ENCODE measurements around the gene GDAP2.

Gene GDAP2

DNA sequence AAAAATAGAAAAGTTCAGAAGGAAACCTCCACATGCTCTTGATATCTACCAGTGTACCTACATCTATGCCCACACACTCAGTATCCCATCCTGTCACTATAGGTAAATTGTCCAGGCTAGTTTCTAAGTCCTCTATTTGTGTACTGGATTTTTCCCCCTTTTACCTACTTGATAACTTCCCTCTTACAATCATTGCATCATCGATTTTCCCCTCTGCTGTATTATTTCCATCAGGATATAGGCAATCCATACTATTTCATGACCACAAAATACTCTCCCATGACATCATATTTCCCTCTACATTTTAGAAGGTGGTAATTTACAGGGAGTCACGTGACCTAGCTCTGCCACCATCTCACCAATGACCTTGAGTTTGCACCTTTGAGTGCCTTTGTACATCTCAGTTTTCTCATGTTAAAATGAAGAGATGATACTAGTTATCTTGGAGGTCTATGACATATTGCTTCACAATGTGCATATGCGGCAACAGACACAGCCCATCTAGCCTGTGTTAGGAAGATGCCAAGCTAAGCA, 88.2 kb downstream of the GDAP2 start:
- no peak for DNase-seq (ENCODE audit: low read depth, low spot score)

- DNase-seq (ENCODE audit: low read depth, low spot score) = no peak
These were observed 90.5 kb downstream of the GDAP2 start for GRCh38 chr1:117838911-117839310.

DNA sequence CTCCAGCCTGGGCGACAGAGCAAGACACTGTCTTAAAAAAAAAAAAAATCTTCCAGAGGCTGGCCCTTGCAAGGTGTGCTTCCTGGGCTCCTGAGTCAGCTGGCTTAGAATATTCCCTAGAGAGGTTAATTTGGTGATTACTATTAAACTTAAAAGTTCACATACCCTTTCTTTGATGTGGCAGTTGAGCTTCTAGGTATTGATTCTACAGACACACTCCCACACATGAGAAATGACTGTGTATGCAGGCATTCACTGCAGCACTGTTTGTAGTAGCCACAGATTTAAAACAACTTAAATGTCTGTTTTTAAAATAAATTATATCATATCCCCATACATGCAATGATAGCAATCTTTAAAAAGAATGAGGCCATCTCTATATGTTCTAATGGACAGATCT, 93.4 kb downstream of the GDAP2 start:
- no peak for DNase-seq (ENCODE audit: low read depth, low spot score)

- DNase-seq (ENCODE audit: low read depth, low spot score) = no peak
These were observed 95.0 kb downstream of the GDAP2 start for GRCh38 chr1:117834416-117834815.

DNA sequence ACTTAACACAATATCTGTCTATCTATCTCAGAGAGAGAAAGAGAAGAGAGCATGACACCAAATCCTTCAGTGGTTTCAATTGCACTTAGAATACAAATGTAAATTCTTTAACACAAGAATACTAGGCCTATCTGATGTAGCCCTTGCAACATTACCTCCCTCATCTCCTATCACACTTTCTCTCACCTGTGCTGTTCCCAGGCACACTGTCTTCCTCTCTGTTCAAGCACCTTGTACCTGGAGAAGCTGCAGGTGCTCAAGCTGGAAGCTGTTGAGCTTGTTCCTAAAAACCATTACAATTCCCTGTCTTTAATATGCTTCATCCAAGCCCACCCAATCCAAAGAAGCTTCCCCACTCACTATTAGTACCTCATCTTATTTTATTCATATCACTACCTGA, 97.0 kb downstream of the GDAP2 start:
- no peak for DNase-seq (ENCODE audit: low read depth, low spot score)

- no peak for DNase-seq (ENCODE audit: low read depth, low spot score)
These were observed 99.2 kb downstream of the GDAP2 start for GRCh38 chr1:117830222-117830621.

DNA sequence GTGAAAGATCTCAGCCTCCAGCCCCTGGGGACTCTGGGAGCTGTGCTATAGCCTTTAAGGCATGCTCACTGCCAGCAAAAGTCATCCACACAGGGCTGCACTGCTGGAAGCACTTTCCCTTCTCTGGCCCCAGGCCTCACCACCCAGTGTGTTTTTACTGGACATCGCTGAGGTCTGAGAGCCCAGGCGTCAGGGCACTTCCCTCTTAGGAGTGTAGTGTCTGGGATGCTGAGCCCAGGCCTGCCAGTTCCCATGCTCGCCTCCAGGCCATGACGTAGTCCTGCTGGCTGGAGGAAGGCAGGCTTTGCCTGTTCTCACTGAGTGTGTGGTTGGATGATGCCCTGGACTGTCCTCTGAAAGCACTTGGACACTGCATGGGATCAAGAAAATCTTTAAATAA, 101.2 kb downstream of the GDAP2 start:
- DNase-seq (ENCODE audit: low read depth, low spot score) = peak; percentile 90

- DNase-seq (ENCODE audit: low read depth, low spot score) = peak; percentile 52
These were observed 102.8 kb downstream of the GDAP2 start for GRCh38 chr1:117826540-117827078.

GRCh38 chr1:117826119-117826518, 103.3 kb downstream of the GDAP2 start:
- no peak for DNase-seq (ENCODE audit: low read depth, low spot score)

GRCh38 chr1:117825414-117825813, 104.0 kb downstream of the GDAP2 start:
- DNase-seq (ENCODE audit: low read depth, low spot score) = no peak

GRCh38 chr1:117824616-117825015, 104.8 kb downstream of the GDAP2 start:
- no peak for DNase-seq (ENCODE audit: low read depth, low spot score)

- peak; percentile 81 for DNase-seq (ENCODE audit: low read depth, low spot score)
These were observed 107.5 kb downstream of the GDAP2 start for GRCh38 chr1:117821774-117822482.

DNA sequence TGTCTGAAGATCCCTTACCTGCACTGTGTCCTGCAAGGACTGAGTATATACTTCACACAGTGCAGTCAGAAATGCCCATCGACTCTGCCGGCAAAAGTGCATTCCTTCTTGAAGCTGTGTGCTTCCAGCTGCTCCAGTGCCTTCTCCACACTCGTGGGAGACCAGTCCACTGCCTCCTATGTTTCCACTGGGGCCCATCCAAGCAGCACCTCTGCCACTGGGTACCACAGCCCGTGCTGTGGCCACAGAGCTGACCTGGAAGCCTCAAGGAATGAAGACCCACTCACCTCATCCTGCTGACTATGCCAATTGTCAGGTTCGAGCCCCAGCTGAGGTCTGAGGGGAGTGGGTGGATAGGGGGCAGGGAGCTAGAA, 108.1 kb downstream of the GDAP2 start:
- DNase-seq (ENCODE audit: low read depth, low spot score) = no peak

- no peak for DNase-seq (ENCODE audit: low read depth, low spot score)
These were observed 108.6 kb downstream of the GDAP2 start for GRCh38 chr1:117820694-117821381.

DNA sequence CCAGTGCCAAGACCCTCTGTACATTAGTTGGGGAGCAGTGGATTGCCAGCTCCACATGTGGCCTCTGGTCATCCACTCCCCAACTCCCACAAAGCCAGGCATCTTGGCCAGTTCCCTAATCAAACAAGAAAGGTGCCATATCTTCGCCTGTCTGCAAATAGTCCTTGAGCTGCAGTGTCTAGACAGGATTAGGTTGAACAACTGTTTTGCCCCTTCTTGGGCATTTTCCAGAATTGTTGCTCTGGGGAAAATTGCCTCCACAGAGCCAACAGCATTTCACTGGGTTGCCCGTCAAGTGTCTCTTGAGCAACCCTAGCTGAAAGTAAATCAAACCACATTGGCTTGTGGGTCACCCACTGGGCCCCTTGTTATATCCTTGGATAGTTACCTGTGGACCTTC, 109.3 kb downstream of the GDAP2 start:
- no peak for DNase-seq (ENCODE audit: low read depth, low spot score)

GRCh38 chr1:117819301-117819700, 110.1 kb downstream of the GDAP2 start:
- DNase-seq (ENCODE audit: low read depth, low spot score) = no peak

- DNase-seq (ENCODE audit: low read depth, low spot score) = no peak
These were observed 111.0 kb downstream of the GDAP2 start for GRCh38 chr1:117818456-117818855.

DNA sequence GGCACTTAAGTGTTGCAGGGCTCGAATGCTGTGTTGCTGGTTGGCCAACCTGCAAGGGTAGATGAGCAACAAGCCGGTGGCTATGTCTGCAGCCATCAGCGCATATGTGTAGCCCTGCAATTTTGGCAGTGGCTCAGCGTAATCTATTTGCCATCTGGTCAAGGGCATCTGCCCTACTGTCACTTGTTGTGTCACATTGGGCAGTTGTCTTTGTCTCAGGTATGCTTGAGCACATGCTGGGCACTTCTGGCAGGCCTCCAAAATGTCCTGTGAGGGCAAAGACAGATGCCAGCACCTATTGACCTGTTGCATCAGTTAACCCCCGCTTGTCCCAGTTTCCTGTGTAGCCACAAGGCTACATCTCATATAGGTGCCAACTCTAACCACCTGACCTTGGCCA, 111.8 kb downstream of the GDAP2 start:
- DNase-seq (ENCODE audit: low read depth, low spot score) = no peak

DNA sequence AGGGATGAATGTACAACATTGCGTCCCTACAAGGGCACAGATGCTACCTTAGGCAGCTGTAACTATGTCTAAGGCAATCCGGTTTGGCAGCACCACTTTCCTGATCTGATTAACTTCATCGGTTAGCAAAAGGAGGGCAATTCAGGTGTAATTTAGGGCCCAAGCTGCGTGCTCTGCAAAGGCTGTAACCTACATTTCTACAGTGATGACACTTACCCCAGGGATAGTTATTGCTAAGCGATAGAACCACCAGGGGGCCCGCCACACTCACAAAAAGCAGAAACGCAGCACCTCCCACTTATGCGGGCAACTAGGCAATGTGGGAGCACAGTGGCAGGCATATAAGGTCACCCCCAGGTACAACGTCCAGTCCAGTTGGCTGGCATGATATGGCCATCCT, 113.5 kb downstream of the GDAP2 start:
- no peak for DNase-seq (ENCODE audit: low read depth, low spot score)

GRCh38 chr1:117814856-117815797, 114.3 kb downstream of the GDAP2 start:
- DNase-seq (ENCODE audit: low read depth, low spot score) = no peak
